IMR-90 (cell line): Measurements from ENCODE around the gene CAPN10. TPM values are rescaled to one million over a fixed set of nuclear protein-coding genes. Genes with fewer than 3 reads are reported as not detected.

Experiments
- ATAC-seq: fragments of 200-7000 bp; cut with Tn5 transposase; 2 replicates; pipeline ENCODE4 v1.9.1; 2020; ENCODE audit warnings: low read depth, mild to moderate bottlenecking, moderate library complexity
- BruUV-seq: library from RNA; stranded (reverse); fragments of 400-500 nt; replicated peaks from 2 replicates; lab custom pipeline; 2021; lab: Mats Ljungman, UMichigan
- CTCF ChIA-PET: fragments of 300-600 bp; formaldehyde crosslinking; extraction: SDS; loops from one replicate; lab custom pipeline; 2021; ENCODE audit warnings: antibody characterized with exemption; lab: Yijun Ruan, JAX
- POLR2A ChIA-PET: fragments of 300-600 bp; sonication (Branson Sonifier 250); formaldehyde crosslinking; loops from one replicate; lab custom pipeline; 2022; ENCODE audit warnings: antibody characterized with exemption; ENCODE audit not compliant: unreplicated experiment; lab: Charles Lee
- DNase-seq: peaks from one replicate; pipeline ENCODE4 v3.0.0; 2013
- H2AFZ ChIP-seq: replicated peaks from 2 replicates; pipeline ENCODE3; 2013; ENCODE audit warnings: low read length, mild to moderate bottlenecking; ENCODE audit not compliant: poor library complexity
- H2AK5ac ChIP-seq: 2 replicates; pipeline ENCODE4 v1.6.1; 2013; ENCODE audit warnings: low read depth, low read length, inconsistent platforms
- H2AK9ac ChIP-seq: replicated peaks from 2 replicates; pipeline ENCODE3; 2013; ENCODE audit warnings: mild to moderate bottlenecking, low read depth, low read length, moderate library complexity; ENCODE audit not compliant: poor library complexity
- H2BK120ac ChIP-seq: 2 replicates; pipeline ENCODE4 v1.6.1; 2013; ENCODE audit warnings: low read depth, low read length, inconsistent platforms
- H2BK15ac ChIP-seq: 3 replicates; pipeline ENCODE4 v1.6.1; 2013; ENCODE audit warnings: low read depth, low read length, inconsistent platforms
- H2BK20ac ChIP-seq: 2 replicates; pipeline ENCODE4 v1.6.1; 2013; ENCODE audit warnings: low read depth, mild to moderate bottlenecking, inconsistent platforms, low read length, moderate library complexity
- H2BK5ac ChIP-seq: 2 replicates; pipeline ENCODE4 v1.6.1; 2013; ENCODE audit warnings: mild to moderate bottlenecking, low read depth, low read length, inconsistent platforms; ENCODE audit not compliant: poor library complexity, severe bottlenecking
- H3K14ac ChIP-seq: replicated peaks from 2 replicates; pipeline ENCODE4 v1.6.1; 2013; ENCODE audit warnings: low read depth, low read length, inconsistent platforms
- H3K18ac ChIP-seq: 2 replicates; pipeline ENCODE4 v1.6.1; 2013; ENCODE audit warnings: low read depth, low read length, control low read depth
- H3K23ac ChIP-seq: 2 replicates; pipeline ENCODE4 v1.6.1; 2013; ENCODE audit warnings: low read depth, low read length, inconsistent platforms
- H3K27ac ChIP-seq: 2 replicates; pipeline ENCODE4 v1.5.1; 2013; ENCODE audit warnings: mild to moderate bottlenecking, control low read depth, low read length; ENCODE audit not compliant: insufficient read depth
- H3K27me3 ChIP-seq: 2 replicates; pipeline ENCODE4 v1.6.1; 2013; ENCODE audit warnings: low read length; ENCODE audit not compliant: control insufficient read depth, insufficient read depth
- H3K36me3 ChIP-seq: 2 replicates; pipeline ENCODE4 v1.6.1; 2013; ENCODE audit warnings: low read length, mixed read lengths; ENCODE audit not compliant: control insufficient read depth, insufficient read depth
- H3K4ac ChIP-seq: 2 replicates; pipeline ENCODE4 v1.6.1; 2013; ENCODE audit warnings: low read depth, low read length, inconsistent platforms
- H3K4me1 ChIP-seq: 2 replicates; pipeline ENCODE4 v1.6.1; 2013; ENCODE audit warnings: low read length, mixed read lengths; ENCODE audit not compliant: control insufficient read depth, insufficient read depth
- H3K4me2 ChIP-seq: 2 replicates; pipeline ENCODE4 v1.6.1; 2013; ENCODE audit warnings: low read depth, mild to moderate bottlenecking, control low read depth, low read length, moderate library complexity
- H3K4me3 ChIP-seq: 2 replicates; pipeline ENCODE4 v1.5.1; 2013; ENCODE audit warnings: low read depth, mild to moderate bottlenecking, control low read depth, low read length, moderate library complexity; ENCODE audit not compliant: insufficient read depth
- H3K56ac ChIP-seq: 2 replicates; pipeline ENCODE4 v1.6.1; 2013; ENCODE audit warnings: low read length, inconsistent platforms; ENCODE audit not compliant: insufficient read depth; ENCODE audit errors: extremely low read depth
- H3K79me1 ChIP-seq, 2 experiments: 2 replicates each; pipeline ENCODE4 v1.6.1; 2013; ENCODE audit warnings: low read length in 2 of 2, inconsistent platforms in 1 of 2, low read depth in 1 of 2
- H3K9ac ChIP-seq: 2 replicates; pipeline ENCODE4 v1.6.1; 2013; ENCODE audit warnings: low read depth, low read length, control low read depth
- H3K9me1 ChIP-seq: 2 replicates; pipeline ENCODE4 v1.6.1; 2013; ENCODE audit warnings: low read length, inconsistent platforms; ENCODE audit not compliant: insufficient read depth
- H3K9me3 ChIP-seq: 2 replicates; pipeline ENCODE4 v1.6.1; 2013; ENCODE audit warnings: low read length; ENCODE audit not compliant: control insufficient read depth, insufficient read depth
- H4K20me1 ChIP-seq: 2 replicates; pipeline ENCODE4 v1.6.1; 2013; ENCODE audit warnings: low read length, inconsistent platforms; ENCODE audit not compliant: insufficient read depth
- H4K5ac ChIP-seq: 2 replicates; pipeline ENCODE4 v1.6.1; 2013; ENCODE audit warnings: mild to moderate bottlenecking, low read depth, low read length, control low read depth
- H4K8ac ChIP-seq, 2 experiments: 2 replicates each; pipeline ENCODE4 v1.6.1; 2013; ENCODE audit warnings: low read depth in 2 of 2, low read length in 2 of 2, control low read depth in 1 of 2, inconsistent platforms in 1 of 2
- H4K91ac ChIP-seq: 2 replicates; pipeline ENCODE4 v1.6.1; 2013; ENCODE audit warnings: low read depth, low read length, inconsistent platforms; ENCODE audit not compliant: insufficient read depth
- BHLHE40 ChIP-seq: fragments of 150-350 bp; IDR thresholded peaks from 2 replicates; pipeline ENCODE4 v1.6.1; 2016; ENCODE audit warnings: mild to moderate bottlenecking, low read depth, low read length
- CEBPB ChIP-seq: IDR thresholded peaks from 2 replicates; pipeline ENCODE4 v1.6.1; 2012; ENCODE audit warnings: low read depth, low read length, improper control_type of control experiment
- CHD1 ChIP-seq: IDR thresholded peaks from 2 replicates; pipeline ENCODE4 v1.6.1; 2012; ENCODE audit warnings: low read depth, low read length, improper control_type of control experiment
- CTCF ChIP-seq: conservative IDR thresholded peaks from 2 replicates; pipeline ENCODE4 v1.5.1; 2012; ENCODE audit warnings: mild to moderate bottlenecking, low read depth, low read length, improper control_type of control experiment
- ELK1 ChIP-seq: fragments of 150-350 bp; IDR thresholded peaks from 2 replicates; pipeline ENCODE4 v1.6.1; 2016; ENCODE audit warnings: low read depth, mild to moderate bottlenecking, low read length, moderate library complexity, borderline replicate concordance
- FOS ChIP-seq: fragments of 150-350 bp; IDR thresholded peaks from 2 replicates; pipeline ENCODE4 v1.6.1; 2016; ENCODE audit warnings: low read depth, low read length
- MAFK ChIP-seq: IDR thresholded peaks from 2 replicates; pipeline ENCODE4 v1.6.1; 2012; ENCODE audit warnings: low read depth, low read length, improper control_type of control experiment
- MAZ ChIP-seq: IDR thresholded peaks from 2 replicates; pipeline ENCODE4 v1.6.1; 2012; ENCODE audit warnings: low read depth, mild to moderate bottlenecking, low read length, improper control_type of control experiment, moderate library complexity, borderline replicate concordance
- NFE2L2 ChIP-seq: fragments of 150-350 bp; IDR thresholded peaks from 2 replicates; pipeline ENCODE4 v1.6.1; 2016; ENCODE audit warnings: low read depth, mild to moderate bottlenecking, low read length
- POLR2A ChIP-seq: IDR thresholded peaks from 2 replicates; pipeline ENCODE4 v1.6.1; 2012; ENCODE audit warnings: mild to moderate bottlenecking, low read depth, low read length
- RAD21 ChIP-seq: IDR thresholded peaks from 2 replicates; pipeline ENCODE4 v1.6.1; 2012; ENCODE audit warnings: low read length, improper control_type of control experiment
- RCOR1 ChIP-seq: IDR thresholded peaks from 2 replicates; pipeline ENCODE4 v1.6.1; 2012; ENCODE audit warnings: mild to moderate bottlenecking, low read length, improper control_type of control experiment; ENCODE audit not compliant: insufficient replicate concordance
- RFX5 ChIP-seq: IDR thresholded peaks from 2 replicates; pipeline ENCODE4 v1.8.0; 2012; ENCODE audit warnings: low read depth, mild to moderate bottlenecking, low read length, moderate library complexity
- SMC3 ChIP-seq: fragments of 150-350 bp; IDR thresholded peaks from 2 replicates; pipeline ENCODE4 v1.6.1; 2016; ENCODE audit warnings: low read depth, mild to moderate bottlenecking, antibody characterized with exemption, low read length, moderate library complexity
- USF2 ChIP-seq: fragments of 150-350 bp; IDR thresholded peaks from 2 replicates; pipeline ENCODE4 v1.6.1; 2017; ENCODE audit warnings: mild to moderate bottlenecking, antibody characterized with exemption, low read length, low read depth
- WGBS, 2 experiments: methylation state at CpG; one replicate each; pipeline versions ENCODE4 v1.1.5 to v1.1.7; 2013; ENCODE audit warnings: missing lambda C conversion rate in 2 of 2; ENCODE audit not compliant: insufficient read length in 1 of 2; ENCODE audit errors: extremely low coverage in 2 of 2; 5-methylcytosine and 5-hydroxymethylcytosine counted together
- dilution Hi-C: fragments of 300-500 bp; cut with HindIII; formaldehyde crosslinking; loops from one replicate; pipeline ENCODE4 v1.14.3; 2018; ENCODE audit warnings: low sequenced_read_pairs; ENCODE audit not compliant: unreplicated experiment
- in situ Hi-C: fragments of 300-500 bp; cut with MboI; formaldehyde crosslinking; loops from 3 replicates; pipeline ENCODE4 v1.14.3; 2019; ENCODE audit warnings: low sequenced_read_pairs, inconsistent platforms, mixed read lengths
- intact Hi-C: fragments of 100-400 bp; cut with micrococcal nuclease; formaldehyde crosslinking; loops from 2 replicates; pipeline ENCODE4 v1.10.0; 2022
- polyA plus RNA-seq, 3 experiments: library from polyadenylated mRNA; depleted of rRNA; stranded (reverse); fragments of >200 nt; gene quantifications; 2 replicates each; pipeline ENCODE4 v1.2.3, GENCODE V29; 2012; ENCODE audit warnings: low replicate concordance in 1 of 3
- total RNA-seq: library from RNA; depleted of rRNA; stranded (reverse); fragments of >200 nt; gene quantifications from 2 replicates; pipeline ENCODE4 v1.2.3, GENCODE V29; 2012

The CAPN10 gene
- total and polyA plus RNA-seq, 2 of the 4 experiments (the other 2 are of a cell fraction), result 6.3 to 20.9 TPM

- ATAC-seq, result no peak
- Histone ChIP-seq H4K91ac (no peak overlapping the region), H2BK15ac (no peak overlapping the region), H2AK5ac (no peak overlapping the region), H3K18ac (no peak overlapping the region), H4K8ac (no peak overlapping the region), H3K4me3 (no peak overlapping the region), H3K23ac (no peak overlapping the region), H3K4ac (no peak overlapping the region), H4K20me1 (no peaks in the 10 kb centered on the region), H2BK20ac (no peak overlapping the region), H3K4me2 (no peak overlapping the region), H3K9me3 (peaks cover 10% of the 10 kb centered on the region), H3K9me1 (no peaks in the 10 kb centered on the region), H3K56ac (no peak overlapping the region), H3K14ac (no peak overlapping the region), H3K4me1 (no peaks in the 10 kb centered on the region), H3K9ac (no peak overlapping the region), H2BK120ac (no peak overlapping the region), H2AK9ac (no peak overlapping the region), H3K36me3 (no peaks in the 10 kb centered on the region), H2BK5ac (no peak overlapping the region), H3K27ac (no peak overlapping the region), H2AFZ (no peak overlapping the region), H3K79me1 (no peaks in the 10 kb centered on the region), H4K5ac (no peak overlapping the region), H3K27me3 (peaks cover 12% of the 10 kb centered on the region)
- BruUV-seq, result no TSS peak
- DNase-seq, result no peak
- WGBS, 2 experiments, result 47% methylated on average over 3 of the region's 17 CpGs; no CpG with 5 or more reads in 1 of the 2 experiments
- dilution Hi-C loops, result no loop called here
- intact Hi-C loops, result no loop called here
- CTCF ChIA-PET, result no interaction called here
- in situ Hi-C loops, result no loop called here
- POLR2A ChIA-PET, result no interaction called here
- no peak for TF ChIP-seq MAFK
- no peak for TF ChIP-seq POLR2A
- no peak for TF ChIP-seq CTCF
- TF ChIP-seq NFE2L2, result no peak
- TF ChIP-seq USF2, result no peak
- TF ChIP-seq RCOR1, result no peak
- no peak for TF ChIP-seq CEBPB
- TF ChIP-seq CHD1, result no peak
- no peak for TF ChIP-seq FOS
- TF ChIP-seq RFX5, result no peak
- no peak for TF ChIP-seq SMC3
- TF ChIP-seq BHLHE40, result no peak
- no peak for TF ChIP-seq RAD21
- TF ChIP-seq MAZ, result no peak
- TF ChIP-seq ELK1, result no peak
Observed at GRCh38 chr2:240637116-240637900, 50.8 kb downstream of the CAPN10 start.
